Endothelial cell of umbilical vein (primary cell): ENCODE results near the gene MRPL41. TPM values are rescaled to one million over a fixed set of nuclear protein-coding genes. Genes with fewer than 3 reads are reported as not detected.

ENCODE experiments used
- BruUV-seq: library from RNA; stranded (reverse); fragments of 400-500 nt; replicated peaks from 2 replicates; lab custom pipeline; 2021; lab: Mats Ljungman, UMichigan
- CTCF ChIA-PET: fragments of 300-600, 350-600 bp; sonication (Branson Sonifier 250); formaldehyde crosslinking; loops from one replicate; lab custom pipeline; 2021; ENCODE audit warnings: antibody characterized with exemption, inconsistent platforms; lab: Charles Lee
- POLR2A ChIA-PET: fragments of 300-600, 350-600 bp; sonication (Branson Sonifier 250); formaldehyde crosslinking; loops from one replicate; lab custom pipeline; 2021; ENCODE audit warnings: antibody characterized with exemption, inconsistent platforms; lab: Charles Lee
- DNase-seq: peaks from one replicate; pipeline ENCODE4 v3.0.0-alpha.2; 2011; ENCODE audit warnings: low read depth, low spot score
- FAIRE-seq: peaks from 2 replicates; lab custom pipeline; 2011; peaks lifted over from hg19 to GRCh38; lab: Jason Lieb, UNC
- H2AFZ ChIP-seq: 2 replicates; pipeline ENCODE4 v1.6.0; 2012; ENCODE audit warnings: low read depth, low read length, control low read depth, inconsistent platforms
- H3K27ac ChIP-seq: 2 replicates; pipeline ENCODE4 v1.5.1; 2011; ENCODE audit warnings: low read depth, mild to moderate bottlenecking, control low read depth, low read length, moderate library complexity; ENCODE audit not compliant: insufficient read depth
- H3K27me3 ChIP-seq, 2 experiments: 2 replicates each; pipeline versions ENCODE4 v1.6.0 to v1.6.1; 2011; ENCODE audit warnings: low read length in 2 of 2, mixed read lengths in 1 of 2; ENCODE audit not compliant: control insufficient read depth in 2 of 2, insufficient read depth in 2 of 2
- H3K36me3 ChIP-seq, 2 experiments: 2 replicates in 1 of 2; 3 replicates in 1 of 2; pipeline ENCODE4 v1.5.1; 2011; ENCODE audit warnings: low read length in 2 of 2, mild to moderate bottlenecking in 1 of 2, moderate library complexity in 1 of 2; ENCODE audit not compliant: control insufficient read depth in 2 of 2, insufficient read depth in 2 of 2; ENCODE audit errors: extremely low read depth in 1 of 2
- H3K4me1 ChIP-seq: 3 replicates; pipeline ENCODE4 v1.5.1; 2011; ENCODE audit warnings: mild to moderate bottlenecking, low read length; ENCODE audit not compliant: control insufficient read depth, insufficient read depth; ENCODE audit errors: extremely low read depth
- H3K4me2 ChIP-seq: 2 replicates; pipeline ENCODE4 v1.6.1; 2011; ENCODE audit warnings: low read length, control low read depth, mixed read lengths; ENCODE audit not compliant: insufficient read depth
- H3K4me3 ChIP-seq, 3 experiments: fragments of 200-600 bp in 1 of 3; sonication (generic), shearing (Covaris generic) in 1 of 3; replicated peaks in 1 of 3; 2 replicates each; pipeline ENCODE4 v1.5.1; 2011 to 2016; ENCODE audit warnings: control low read depth in 3 of 3, low read length in 3 of 3, mild to moderate bottlenecking in 2 of 3, inconsistent platforms in 1 of 3, low read depth in 1 of 3, moderate library complexity in 1 of 3; ENCODE audit not compliant: insufficient read depth in 1 of 3
- H3K79me2 ChIP-seq: 2 replicates; pipeline ENCODE4 v1.6.0; 2012; ENCODE audit warnings: low read length, inconsistent platforms; ENCODE audit not compliant: control insufficient read depth, insufficient read depth
- H3K9ac ChIP-seq: replicated peaks from 2 replicates; pipeline ENCODE3; 2011; ENCODE audit warnings: low read length, control low read depth; ENCODE audit not compliant: insufficient read depth; ENCODE audit errors: extremely low read depth
- H3K9me1 ChIP-seq: replicated peaks from 3 replicates; pipeline ENCODE4 v1.6.0; 2011; ENCODE audit warnings: mild to moderate bottlenecking, low read length; ENCODE audit not compliant: control insufficient read depth, insufficient read depth; ENCODE audit errors: extremely low read depth
- H3K9me3 ChIP-seq: replicated peaks from 2 replicates; pipeline ENCODE4 v1.5.1; 2012; ENCODE audit warnings: low read length, inconsistent platforms; ENCODE audit not compliant: control insufficient read depth, insufficient read depth
- H4K20me1 ChIP-seq: replicated peaks from 2 replicates; pipeline ENCODE3; 2011; ENCODE audit warnings: mild to moderate bottlenecking, low read length; ENCODE audit not compliant: control insufficient read depth, insufficient read depth; ENCODE audit errors: extremely low read depth
- EZH2 ChIP-seq: IDR thresholded peaks from 2 replicates; pipeline ENCODE4 v1.6.1; 2012; ENCODE audit warnings: borderline replicate concordance, low read depth, mild to moderate bottlenecking, moderate library complexity, low read length, inconsistent platforms; ENCODE audit not compliant: severe bottlenecking
- FOS ChIP-seq: IDR thresholded peaks from 2 replicates; pipeline ENCODE4 v1.6.1; 2011; ENCODE audit warnings: mild to moderate bottlenecking, low read length, moderate library complexity, borderline replicate concordance; ENCODE audit not compliant: insufficient read depth
- GATA2 ChIP-seq: IDR thresholded peaks from 2 replicates; pipeline ENCODE4 v1.7.0; 2011; ENCODE audit warnings: low read depth, mild to moderate bottlenecking, moderate library complexity, mixed read lengths, low read length; ENCODE audit not compliant: insufficient read length, insufficient read depth
- JUN ChIP-seq: IDR thresholded peaks from 2 replicates; pipeline ENCODE4 v1.6.1; 2011; ENCODE audit warnings: borderline replicate concordance, low read depth; ENCODE audit not compliant: insufficient read length, insufficient read depth
- MAX ChIP-seq: IDR thresholded peaks from 2 replicates; pipeline ENCODE4 v1.6.1; 2011; ENCODE audit not compliant: insufficient read depth, insufficient read length
- MYC ChIP-seq: IDR thresholded peaks from one replicate; pipeline ENCODE4 v1.6.1; 2011; ENCODE audit warnings: mild to moderate bottlenecking, low read depth, low read length
- POLR2A ChIP-seq: IDR thresholded peaks from 2 replicates; pipeline ENCODE4 v1.6.1; 2012; ENCODE audit warnings: low read depth, mild to moderate bottlenecking, control low read depth, low read length
- POLR2AphosphoS5 ChIP-seq: IDR thresholded peaks from 2 replicates; pipeline ENCODE4 v1.6.1; 2012; ENCODE audit warnings: low read depth, mild to moderate bottlenecking, control low read depth, low read length, moderate library complexity; ENCODE audit not compliant: insufficient read depth
- dilution Hi-C: fragments of 300-500 bp; cut with MboI; formaldehyde crosslinking; loops from one replicate; pipeline ENCODE4 v1.15.0; 2019; ENCODE audit warnings: low sequenced_read_pairs; ENCODE audit not compliant: extremely low pct_ligation_motif_present
- intact Hi-C: fragments of 100-400 bp; cut with micrococcal nuclease; formaldehyde crosslinking; loops from one replicate; pipeline ENCODE4 v1.10.0; 2022
- polyA plus RNA-seq, 4 experiments: library from polyadenylated mRNA; depleted of rRNA in 3 of 4; stranded (reverse) in 3 of 4; unstranded in 1 of 4; fragments of >200 nt; gene quantifications; 2 replicates each; pipeline versions ENCODE4 v1.2.1 to v1.2.3, GENCODE V29; 2011 to 2012; ENCODE audit warnings: missing spikeins in 1 of 4
- total RNA-seq: library from RNA; stranded (reverse); gene quantifications from 2 replicates; pipeline ENCODE4 v1.2.3, GENCODE V29; 2021
- TF ChIP-seq, protein P1 (sequence below), 2 donors: IDR thresholded peaks; 1 replicate in 1 of 2; 2 replicates in 1 of 2; pipeline ENCODE4 v1.5.1; 2011; ENCODE audit warnings: low read length in 2 of 2, mild to moderate bottlenecking in 2 of 2, moderate library complexity in 2 of 2, control low read depth in 1 of 2, inconsistent platforms in 1 of 2, low read depth in 1 of 2; ENCODE audit not compliant: insufficient read depth in 1 of 2; ENCODE audit errors: extremely low read depth in 1 of 2

The MRPL41 gene
- total and polyA plus RNA-seq, 2 donors (not counting 3 experiments of a cell fraction or from before 2014, with no cell fraction given): 50.4 to 50.7 TPM

DNA sequence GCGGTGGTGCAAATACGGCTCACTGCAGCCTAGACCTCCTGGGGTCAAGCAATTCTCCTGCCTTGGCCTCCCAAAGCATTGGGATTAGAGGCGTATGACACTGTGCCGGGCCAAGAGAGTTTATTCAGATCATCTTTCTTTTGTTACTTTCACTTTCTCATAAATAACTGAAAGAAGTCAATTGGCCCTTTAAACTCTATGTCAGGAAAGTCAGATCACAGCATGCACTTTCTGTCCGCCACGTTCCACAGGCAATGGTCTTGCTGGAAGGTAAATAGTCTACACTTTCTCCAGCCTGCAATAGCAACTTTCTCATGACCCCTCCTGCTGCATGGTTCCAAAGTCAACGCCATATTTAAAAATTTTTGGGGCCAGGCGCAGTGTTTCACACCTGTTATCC lies 47.3 kb downstream of the MRPL41 start:
- no peaks in the 10 kb centered on the region for H3K9me1 ChIP-seq
- DNase-seq (no peak), FAIRE-seq (no peak)
- H3K9ac ChIP-seq: no peak overlapping the region
- no peak overlapping the region for H3K27ac ChIP-seq
- no peak for TF ChIP-seq FOS
- no peak for TF ChIP-seq MAX
- no peak for TF ChIP-seq EZH2
- TF ChIP-seq, protein P1, sequence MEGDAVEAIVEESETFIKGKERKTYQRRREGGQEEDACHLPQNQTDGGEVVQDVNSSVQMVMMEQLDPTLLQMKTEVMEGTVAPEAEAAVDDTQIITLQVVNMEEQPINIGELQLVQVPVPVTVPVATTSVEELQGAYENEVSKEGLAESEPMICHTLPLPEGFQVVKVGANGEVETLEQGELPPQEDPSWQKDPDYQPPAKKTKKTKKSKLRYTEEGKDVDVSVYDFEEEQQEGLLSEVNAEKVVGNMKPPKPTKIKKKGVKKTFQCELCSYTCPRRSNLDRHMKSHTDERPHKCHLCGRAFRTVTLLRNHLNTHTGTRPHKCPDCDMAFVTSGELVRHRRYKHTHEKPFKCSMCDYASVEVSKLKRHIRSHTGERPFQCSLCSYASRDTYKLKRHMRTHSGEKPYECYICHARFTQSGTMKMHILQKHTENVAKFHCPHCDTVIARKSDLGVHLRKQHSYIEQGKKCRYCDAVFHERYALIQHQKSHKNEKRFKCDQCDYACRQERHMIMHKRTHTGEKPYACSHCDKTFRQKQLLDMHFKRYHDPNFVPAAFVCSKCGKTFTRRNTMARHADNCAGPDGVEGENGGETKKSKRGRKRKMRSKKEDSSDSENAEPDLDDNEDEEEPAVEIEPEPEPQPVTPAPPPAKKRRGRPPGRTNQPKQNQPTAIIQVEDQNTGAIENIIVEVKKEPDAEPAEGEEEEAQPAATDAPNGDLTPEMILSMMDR (IDR thresholded peaks at IDR 0.05; ENCODE audit: extremely low read depth in 1 of 2, insufficient read depth in 1 of 2, low read depth in 1 of 2, low read length in 2 of 2): no peak
- TF ChIP-seq MYC: no peak
- no peak for TF ChIP-seq POLR2A
- TF ChIP-seq POLR2AphosphoS5: no peak
- TF ChIP-seq JUN: no peak
- no peak for TF ChIP-seq GATA2
- H3K4me2 ChIP-seq: no peak overlapping the region
- ChIA-PET CTCF (no interaction called here), POLR2A (no interaction called here)
- H3K79me2 ChIP-seq: no peaks in the 10 kb centered on the region
- H3K27me3 ChIP-seq: no peaks in the 10 kb centered on the region
- H3K9me3 ChIP-seq: no peaks in the 10 kb centered on the region
- dilution Hi-C loops: no loop called here
- BruUV-seq: no TSS peak
- H3K4me3 ChIP-seq: no peak overlapping the region
- H3K36me3 ChIP-seq: no peaks in the 10 kb centered on the region
- H4K20me1 ChIP-seq: no peaks in the 10 kb centered on the region
- H2AFZ ChIP-seq: no peak overlapping the region
- H3K4me1 ChIP-seq: no peaks in the 10 kb centered on the region
- intact Hi-C loops: no loop called here

Other genes starting within 250 kb of the MRPL41 start
- 50.0 and 61.0 TPM in 2 replicates for gene NRARP, start 249.6 kb upstream of the MRPL41 start, total RNA-seq
- 54.0 and 72.9 TPM in 2 replicates for gene NRARP, start 249.6 kb upstream of the MRPL41 start, polyA plus RNA-seq
- gene EXD3, start 128.7 kb upstream of the MRPL41 start, total RNA-seq: 26.6 and 30.3 TPM in 2 replicates
- gene EXD3, start 128.7 kb upstream of the MRPL41 start, polyA plus RNA-seq: 17.7 and 24.7 TPM in 2 replicates
- gene NOXA1, start 128.5 kb upstream of the MRPL41 start, total RNA-seq: 0.91 and 1.3 TPM in 2 replicates
- 0.40 and 0.51 TPM in 2 replicates for gene NOXA1, start 128.5 kb upstream of the MRPL41 start, polyA plus RNA-seq
- 0.42 and 0.51 TPM in 2 replicates for gene ENTPD8, start 110.5 kb upstream of the MRPL41 start, total RNA-seq
- gene ENTPD8, start 110.5 kb upstream of the MRPL41 start, polyA plus RNA-seq: 0.44 and 0.45 TPM in 2 replicates
- 43.3 and 45.4 TPM in 2 replicates for gene NSMF, start 92.5 kb upstream of the MRPL41 start, total RNA-seq
- gene NSMF, start 92.5 kb upstream of the MRPL41 start, polyA plus RNA-seq: 53.7 and 66.9 TPM in 2 replicates
- 1.9 TPM in 2 replicates for gene PNPLA7, start 1.5 kb upstream of the MRPL41 start, total RNA-seq
- 1.0 and 1.2 TPM in 2 replicates for gene PNPLA7, start 1.5 kb upstream of the MRPL41 start, polyA plus RNA-seq
- 43.2 TPM in 2 replicates for gene DPH7, start 27.0 kb downstream of the MRPL41 start, total RNA-seq
- gene DPH7, start 27.0 kb downstream of the MRPL41 start, polyA plus RNA-seq: 40.8 and 41.8 TPM in 2 replicates
- 32.6 and 35.4 TPM in 2 replicates for gene ZMYND19, start 38.6 kb downstream of the MRPL41 start, total RNA-seq
- gene ZMYND19, start 38.6 kb downstream of the MRPL41 start, polyA plus RNA-seq: 22.3 and 22.8 TPM in 2 replicates
- gene ARRDC1, start 53.8 kb downstream of the MRPL41 start, total RNA-seq: 21.5 and 22.5 TPM in 2 replicates
- 51.0 and 64.3 TPM in 2 replicates for gene ARRDC1, start 53.8 kb downstream of the MRPL41 start, polyA plus RNA-seq
- 103 and 104 TPM in 2 replicates for gene EHMT1, start 67.1 kb downstream of the MRPL41 start, total RNA-seq
- 48.2 and 56.1 TPM in 2 replicates for gene EHMT1, start 67.1 kb downstream of the MRPL41 start, polyA plus RNA-seq